Left lung (tissue), 10 donors: ENCODE results near the gene VSIR. TPM values are rescaled to one million over a fixed set of nuclear protein-coding genes. Genes with fewer than 3 reads are reported as not detected.
A peak's percentile ranks its signal among the peaks of the same experiment; 100 is the strongest.

Experiments
- ATAC-seq: fragments of 200-7000 bp; cut with Tn5 transposase; one replicate; pipeline ENCODE4 v1.9.1; 2020; ENCODE audit warnings: moderate library complexity
- DNase-seq, 4 donors: peaks; one replicate each; pipeline ENCODE4 v3.0.0-alpha.2; 2013 to 2020
- H3K27ac ChIP-seq, 2 donors: fragments of 200-600 bp; sonication (generic) in 1 of 2; one replicate each; pipeline versions ENCODE4 v1.5.0 to v1.8.0; 2020 to 2021
- H3K27me3 ChIP-seq, 2 donors: fragments of 200-600 bp; sonication (generic) in 1 of 2; one replicate each; pipeline versions ENCODE4 v1.5.0 to v1.8.0; 2020 to 2021
- H3K36me3 ChIP-seq, 2 donors: fragments of 200-600 bp; sonication (generic) in 1 of 2; one replicate each; pipeline versions ENCODE4 v1.5.0 to v1.8.0; 2020 to 2021
- H3K4me1 ChIP-seq, 2 donors: fragments of 200-600 bp; one replicate each; pipeline ENCODE4 v1.8.0; 2021
- H3K4me3 ChIP-seq, 2 donors: fragments of 200-600 bp; sonication (generic) in 1 of 2; one replicate each; pipeline versions ENCODE4 v1.5.0 to v1.8.0; 2020 to 2021; ENCODE audit warnings: mild to moderate bottlenecking in 1 of 2
- H3K9me3 ChIP-seq, 2 donors: fragments of 200-600 bp; sonication (generic) in 1 of 2; one replicate each; pipeline versions ENCODE4 v1.5.0 to v1.8.0; 2020 to 2021
- intact Hi-C, 2 donors: fragments of 100-400 bp; cut with DNase I; formaldehyde crosslinking; loops; one replicate each; pipeline versions ENCODE4 v1.11.2 to v1.14.2; 2022
- microRNA-seq, 2 donors: library from miRNA; unstranded; fragments of <30 nt; microRNA quantifications; one replicate each; pipeline ENCODE4, GENCODE V29; 2019
- polyA plus RNA-seq, 6 donors: library from polyadenylated mRNA; unstranded; fragments of 120-200 nt; gene quantifications; one replicate each; pipeline ENCODE4 v1.2.1, GENCODE V29; 2013; ENCODE audit not compliant: insufficient read length in 6 of 6
- total RNA-seq, 2 donors: library from RNA; stranded (reverse); fragmentation: NEBNext Ultra II Directional; extraction: Animal tissue kit (Norgen Biotek cat#: 25700); gene quantifications; one replicate each; pipeline ENCODE4 v1.2.1, GENCODE V29; 2021
- TF ChIP-seq, protein P1 (sequence below), 2 donors: fragments of 200-600 bp; sonication (generic) in 1 of 2; IDR thresholded peaks; one replicate each; pipeline versions ENCODE4 v1.5.0 to v1.8.0; 2021; ENCODE audit warnings: antibody characterized with exemption in 2 of 2
- donor health status: DM: no; HTN: yes; CAD: no.
- donor health status: DM: no; HTN: no; CAD: no.

The VSIR gene
- total and polyA plus RNA-seq, 8 donors, result 29.9 to 133 (median 37.2) TPM

DNA sequence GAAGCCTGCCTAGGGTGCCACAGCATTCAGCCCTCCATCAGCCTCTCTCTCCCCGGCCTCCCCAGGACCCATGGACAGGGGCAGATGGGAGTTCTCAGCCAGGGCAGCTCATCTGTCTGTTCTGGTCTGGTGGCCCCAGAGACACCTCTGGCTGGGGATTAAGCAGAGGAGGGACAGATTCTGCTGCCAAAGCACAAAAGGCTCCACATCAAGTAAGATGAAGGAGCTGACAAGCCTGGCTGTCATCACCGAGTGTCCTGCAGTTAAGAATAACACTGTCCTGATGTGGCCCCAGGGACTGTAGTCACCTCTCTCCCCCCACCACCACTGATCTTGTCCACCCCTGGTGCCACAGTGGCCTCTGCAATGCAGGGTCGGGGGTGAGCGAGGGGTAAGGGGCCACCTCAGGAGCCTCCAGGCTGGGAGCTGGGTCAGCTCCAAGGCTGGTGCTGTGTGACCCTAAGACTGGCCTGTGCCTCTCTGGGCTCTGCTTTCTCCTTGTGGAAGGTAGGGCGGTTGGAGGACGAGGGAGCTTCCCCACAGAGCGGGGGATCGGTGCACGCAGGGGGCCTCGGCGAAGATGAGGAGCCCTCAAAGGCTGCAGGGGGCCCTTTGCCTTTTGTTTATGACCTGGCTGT, 72.5 kb downstream of the VSIR start:
- peak in 1 of 4 donors; percentile 22 for DNase-seq
- Histone ChIP-seq H3K4me1 (peaks cover 0 to 41% of the 10 kb centered on the region in 2 donors), H3K27me3 (no peaks in the 10 kb centered on the region), H3K9me3 (no peaks in the 10 kb centered on the region), H3K27ac (no peak overlapping the region), H3K4me3 (no peak overlapping the region), H3K36me3 (no peaks in the 10 kb centered on the region)
- TF ChIP-seq, protein P1, sequence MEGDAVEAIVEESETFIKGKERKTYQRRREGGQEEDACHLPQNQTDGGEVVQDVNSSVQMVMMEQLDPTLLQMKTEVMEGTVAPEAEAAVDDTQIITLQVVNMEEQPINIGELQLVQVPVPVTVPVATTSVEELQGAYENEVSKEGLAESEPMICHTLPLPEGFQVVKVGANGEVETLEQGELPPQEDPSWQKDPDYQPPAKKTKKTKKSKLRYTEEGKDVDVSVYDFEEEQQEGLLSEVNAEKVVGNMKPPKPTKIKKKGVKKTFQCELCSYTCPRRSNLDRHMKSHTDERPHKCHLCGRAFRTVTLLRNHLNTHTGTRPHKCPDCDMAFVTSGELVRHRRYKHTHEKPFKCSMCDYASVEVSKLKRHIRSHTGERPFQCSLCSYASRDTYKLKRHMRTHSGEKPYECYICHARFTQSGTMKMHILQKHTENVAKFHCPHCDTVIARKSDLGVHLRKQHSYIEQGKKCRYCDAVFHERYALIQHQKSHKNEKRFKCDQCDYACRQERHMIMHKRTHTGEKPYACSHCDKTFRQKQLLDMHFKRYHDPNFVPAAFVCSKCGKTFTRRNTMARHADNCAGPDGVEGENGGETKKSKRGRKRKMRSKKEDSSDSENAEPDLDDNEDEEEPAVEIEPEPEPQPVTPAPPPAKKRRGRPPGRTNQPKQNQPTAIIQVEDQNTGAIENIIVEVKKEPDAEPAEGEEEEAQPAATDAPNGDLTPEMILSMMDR (IDR thresholded peaks at IDR 0.05), result no peak
- no peak for ATAC-seq
- intact Hi-C loops, result no loop called here

DNA sequence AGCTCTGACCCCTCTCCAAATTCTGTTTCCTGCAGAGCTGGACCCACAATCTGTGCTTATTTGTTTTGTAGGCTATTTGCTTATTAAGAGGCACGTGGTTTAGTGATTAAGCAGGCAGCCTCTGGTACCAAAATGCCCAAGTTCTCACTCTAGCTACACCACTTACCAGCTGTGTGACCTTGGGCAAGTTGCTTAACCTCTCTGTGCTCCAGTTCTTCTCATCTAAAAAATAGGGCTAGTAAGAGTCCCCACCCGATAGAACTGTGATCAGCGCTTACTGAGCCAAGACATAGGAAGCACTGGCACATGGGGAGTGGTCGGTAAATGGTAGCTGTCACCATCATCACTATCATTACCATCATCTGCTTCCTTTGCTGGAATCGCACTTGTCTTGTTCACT, 74.6 kb downstream of the VSIR start:
- TF ChIP-seq, protein P1 (IDR thresholded peaks at IDR 0.05), result no peak
- no peaks in the 10 kb centered on the region for H3K27me3 ChIP-seq
- no peaks in the 10 kb centered on the region for H3K9me3 ChIP-seq
- peaks cover 4 to 62% of the 10 kb centered on the region in 2 donors for H3K4me1 ChIP-seq
- no peak for DNase-seq
- no peak overlapping the region for H3K27ac ChIP-seq
- no peak overlapping the region for H3K4me3 ChIP-seq
- H3K36me3 ChIP-seq, result no peaks in the 10 kb centered on the region
- no peak for ATAC-seq
- intact Hi-C loops, result loop anchor here in 1 of 2 donors (10.0 kb wide), 1 partner anchor 304 kb away; the partner anchor contains the start of gene CDH23

DNA sequence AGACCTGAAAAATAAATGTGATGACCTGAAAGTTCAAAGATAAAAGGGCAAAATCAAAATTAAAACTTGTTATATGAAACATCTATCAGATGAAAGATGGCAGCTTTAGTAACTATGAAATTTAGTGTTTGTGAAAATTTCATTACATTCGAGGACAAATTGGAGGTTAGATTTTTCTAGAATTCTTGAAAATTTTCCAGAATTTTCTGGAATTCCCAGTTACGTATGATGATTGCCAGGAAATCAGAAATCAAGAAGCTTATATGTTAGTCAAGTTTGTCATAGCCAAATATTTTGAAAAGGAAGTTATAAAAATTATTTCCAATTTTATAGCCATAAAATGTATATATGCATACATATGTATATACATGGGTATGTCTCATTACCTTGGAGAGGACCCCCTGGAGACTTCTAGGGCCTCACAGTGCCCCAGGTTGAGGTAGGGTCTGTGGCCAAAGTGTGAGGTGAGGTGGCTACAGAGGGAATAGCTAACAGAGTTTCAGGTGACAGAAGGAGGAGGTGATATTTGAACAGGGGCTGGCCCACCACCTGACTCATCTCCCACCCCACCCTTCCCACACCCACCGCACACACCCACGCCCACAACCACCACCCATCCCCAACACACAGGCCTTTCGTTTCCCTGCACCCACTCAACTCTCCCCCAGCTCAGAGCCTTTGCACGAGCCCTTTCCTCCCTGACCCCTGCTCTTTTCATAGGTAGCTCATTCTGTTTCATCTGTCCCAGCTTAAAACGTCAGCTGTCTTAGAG, 75.2 kb downstream of the VSIR start:
- H3K9me3 ChIP-seq, result no peaks in the 10 kb centered on the region
- H3K36me3 ChIP-seq, result no peaks in the 10 kb centered on the region
- no peak overlapping the region for H3K27ac ChIP-seq
- H3K4me1 ChIP-seq, result peaks cover 4 to 68% of the 10 kb centered on the region in 2 donors
- no peak for ATAC-seq
- no peak overlapping the region for H3K4me3 ChIP-seq
- TF ChIP-seq, protein P1 (IDR thresholded peaks at IDR 0.05), result no peak
- intact Hi-C loops, result loop anchor here in 1 of 2 donors (10.0 kb wide), 1 partner anchor 303 kb away; the partner anchor contains the start of gene CDH23
- no peaks in the 10 kb centered on the region for H3K27me3 ChIP-seq
- DNase-seq, result no peak

Small RNAs within 50 kb of the gene (microRNA-seq; reads per million reads assigned to microRNA genes)
- 0.50 to 0.55 reads per million in 2 donors for gene MIR7152

Other genes starting within 250 kb of the VSIR start
- 1 to 10 TPM in 1 of 2 donors, under 1 TPM in 1; 0.17 to 1.0 TPM for gene C10orf105, start 53.7 kb downstream of the VSIR start, total RNA-seq
- under 1 TPM; 0.28 to 0.71 (median 0.57) TPM for gene C10orf105, start 53.7 kb downstream of the VSIR start, polyA plus RNA-seq
- 1,000 to 10,000 TPM; 1,484 to 1,668 TPM for gene PSAP, start 77.7 kb upstream of the VSIR start, total RNA-seq
- gene PSAP, start 77.7 kb upstream of the VSIR start, polyA plus RNA-seq, result 100 to 1,000 TPM; 539 to 598 (median 564) TPM
- gene CHST3, start 190.9 kb upstream of the VSIR start, total RNA-seq, result 10 to 100 TPM; 10.3 to 20.1 TPM
- 10 to 100 TPM; 10.6 to 14.1 (median 11.6) TPM for gene CHST3, start 190.9 kb upstream of the VSIR start, polyA plus RNA-seq